Hindlimb muscle (tissue), 1 donor: Measurements from ENCODE around the gene SPHKAP. TPM values are rescaled to one million over a fixed set of nuclear protein-coding genes. Genes with fewer than 3 reads are reported as not detected.
A peak's percentile ranks its signal among the peaks of the same experiment; 100 is the strongest.
"Not testable (repeated sequence)": the region's sequence is repeated elsewhere in the genome, so short reads cannot be mapped to it uniquely, and the experiment has no call there.

ENCODE experiments used
- DNase-seq: peaks from one replicate; pipeline ENCODE4 v3.0.0-alpha.2; 2013
- polyA plus RNA-seq: library from polyadenylated mRNA; unstranded; fragments of 120-200 nt; gene quantifications from one replicate; pipeline ENCODE4 v1.2.1, GENCODE V29; 2013; ENCODE audit not compliant: insufficient read length

Gene SPHKAP
- polyA plus RNA-seq, 1 donor, result 41.8 TPM

- DNase-seq, result no peak
These were observed 78.1 kb downstream of the SPHKAP start for GRCh38 chr2:228103379-228103778.

DNA sequence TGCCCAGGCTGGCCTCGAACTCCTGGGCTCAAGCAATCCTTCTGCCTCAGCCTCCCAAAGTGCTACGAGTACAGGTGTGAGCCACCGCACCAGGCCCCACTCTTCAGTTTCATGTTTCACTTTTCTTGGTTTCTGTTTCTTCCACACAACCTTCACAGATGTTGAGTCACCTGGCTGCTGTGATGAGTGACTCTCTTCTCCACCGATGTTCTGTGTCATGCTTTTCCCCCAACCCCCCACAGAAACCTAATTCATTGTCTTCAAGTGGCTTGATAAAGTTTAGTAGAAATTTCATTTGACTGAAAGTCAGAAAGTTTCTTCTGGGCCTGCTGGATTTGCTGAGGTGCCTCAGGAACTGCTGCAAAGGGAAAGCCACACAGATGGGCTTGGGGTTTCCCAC is 78.5 kb downstream of the SPHKAP start:
- DNase-seq, result no peak

GRCh38 chr2:228094377-228094921 is 87.0 kb downstream of the SPHKAP start:
- DNase-seq, result no peak

DNA sequence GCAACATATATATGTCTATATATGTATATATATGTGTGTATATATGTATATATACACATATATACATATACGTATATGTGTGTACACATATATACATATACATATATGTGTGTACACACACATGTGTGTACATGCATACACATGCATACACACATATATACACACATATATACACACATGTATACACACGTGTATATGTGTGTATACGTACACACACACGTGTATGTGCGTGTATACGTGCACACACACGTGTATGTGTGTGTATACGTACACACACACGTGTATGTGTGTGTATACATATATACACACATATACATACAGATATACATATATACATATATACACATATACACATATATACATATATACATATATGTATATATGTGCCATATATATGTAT is 89.4 kb downstream of the SPHKAP start:
- no peak for DNase-seq

DNA sequence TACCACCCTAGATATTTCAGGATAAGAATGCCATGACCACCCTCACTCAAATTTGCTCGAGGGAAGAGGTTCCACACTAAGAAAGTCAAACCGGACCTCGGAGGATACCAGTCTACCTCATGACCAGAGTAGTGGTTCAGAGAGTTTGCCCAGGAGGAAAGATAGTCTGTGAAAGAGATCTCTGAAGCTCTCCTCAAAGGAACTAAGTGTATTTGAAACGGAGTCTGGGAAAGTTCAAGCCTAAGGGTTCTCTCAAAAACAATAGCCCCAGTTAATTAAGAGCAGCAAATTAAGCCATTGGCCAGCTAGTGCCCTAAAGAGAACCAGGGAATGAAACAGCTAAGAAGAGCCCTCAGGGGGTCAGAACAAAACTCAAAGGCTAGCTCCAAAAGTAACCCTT is 94.9 kb downstream of the SPHKAP start:
- DNase-seq, result no peak

DNA sequence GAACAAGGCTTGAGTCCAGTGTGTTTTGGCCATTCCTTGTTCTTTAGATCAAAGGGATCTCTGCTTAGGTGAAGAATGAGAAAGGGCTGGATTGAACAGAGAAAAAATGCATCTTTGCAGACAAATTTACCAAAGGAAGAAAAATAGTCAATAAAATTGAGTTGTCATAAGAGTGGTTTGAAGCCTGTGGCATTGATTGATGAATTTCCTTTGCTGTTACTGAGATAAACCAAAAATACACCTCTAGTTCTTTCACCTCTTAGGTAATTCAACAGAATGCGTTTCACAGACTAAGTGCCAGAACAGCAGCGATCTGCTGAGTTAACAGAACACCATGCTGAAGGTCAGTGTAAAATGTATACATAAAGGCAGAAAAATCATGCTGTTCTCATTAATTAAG is 96.8 kb downstream of the SPHKAP start:
- DNase-seq, result no peak

- DNase-seq, result no peak
These were observed 98.4 kb downstream of the SPHKAP start for GRCh38 chr2:228083131-228083530.

DNA sequence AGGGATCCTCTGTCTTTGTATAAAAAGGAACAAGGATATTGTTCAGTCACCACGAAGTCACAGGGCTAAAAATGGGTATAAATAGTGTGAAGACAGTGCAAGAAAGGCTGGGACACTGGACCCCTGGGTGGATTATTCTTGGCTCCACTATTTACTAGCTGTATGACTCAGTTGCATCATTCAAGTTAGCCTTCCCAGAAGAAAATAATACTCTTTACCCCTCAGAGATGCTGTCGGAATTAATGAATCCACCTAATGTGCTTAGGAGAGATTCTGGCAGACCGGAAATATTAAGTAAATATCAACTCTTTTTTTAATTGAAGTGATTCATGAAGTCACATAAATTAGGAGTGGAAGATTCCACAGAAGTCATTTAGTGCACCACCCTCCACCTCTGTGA is 98.9 kb downstream of the SPHKAP start:
- no peak for DNase-seq

DNA sequence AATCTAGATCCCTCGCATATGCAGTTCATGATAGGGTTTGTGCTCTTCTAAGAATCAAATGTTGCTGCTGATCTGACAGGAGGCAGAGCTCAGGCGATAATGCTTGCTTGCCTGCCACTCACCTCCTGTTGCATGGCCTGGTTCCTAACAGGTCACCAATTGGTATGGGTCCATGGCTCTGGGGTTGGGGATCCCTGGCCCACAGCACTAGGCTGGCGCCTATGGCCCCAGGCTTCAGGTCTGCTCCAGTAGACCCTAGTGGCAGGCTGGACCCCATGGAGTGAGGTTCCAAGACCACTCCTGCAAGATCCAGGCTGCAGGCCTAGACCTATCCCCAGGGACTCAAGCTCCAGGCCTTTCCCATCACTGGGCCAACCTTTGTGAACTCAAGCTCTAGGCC is 102.3 kb downstream of the SPHKAP start:
- DNase-seq, result no peak

- not testable (repeated sequence) for DNase-seq
These were observed 104.8 kb downstream of the SPHKAP start for GRCh38 chr2:228076695-228077094.

- no peak for DNase-seq
These were observed 108.8 kb downstream of the SPHKAP start for GRCh38 chr2:228072669-228073068.

DNA sequence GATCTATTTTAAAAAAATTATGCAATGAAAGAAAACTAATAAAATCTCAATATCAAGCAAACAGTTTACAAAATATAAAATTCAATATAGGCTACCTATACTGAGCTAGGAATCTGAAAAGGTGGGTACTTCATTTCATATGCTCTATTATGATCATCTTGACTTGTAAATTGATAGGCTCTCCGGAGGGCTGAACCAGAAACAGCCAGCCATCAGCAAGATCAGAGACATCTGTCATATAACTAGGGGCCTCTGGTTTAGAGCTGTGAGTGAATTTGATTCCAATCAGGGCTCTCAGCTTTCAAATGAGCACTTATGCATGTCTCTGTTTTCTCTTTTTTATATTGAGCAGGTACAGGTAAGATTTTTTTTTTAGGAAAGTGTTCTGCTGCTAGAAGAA is 114.2 kb downstream of the SPHKAP start:
- DNase-seq, result no peak

DNA sequence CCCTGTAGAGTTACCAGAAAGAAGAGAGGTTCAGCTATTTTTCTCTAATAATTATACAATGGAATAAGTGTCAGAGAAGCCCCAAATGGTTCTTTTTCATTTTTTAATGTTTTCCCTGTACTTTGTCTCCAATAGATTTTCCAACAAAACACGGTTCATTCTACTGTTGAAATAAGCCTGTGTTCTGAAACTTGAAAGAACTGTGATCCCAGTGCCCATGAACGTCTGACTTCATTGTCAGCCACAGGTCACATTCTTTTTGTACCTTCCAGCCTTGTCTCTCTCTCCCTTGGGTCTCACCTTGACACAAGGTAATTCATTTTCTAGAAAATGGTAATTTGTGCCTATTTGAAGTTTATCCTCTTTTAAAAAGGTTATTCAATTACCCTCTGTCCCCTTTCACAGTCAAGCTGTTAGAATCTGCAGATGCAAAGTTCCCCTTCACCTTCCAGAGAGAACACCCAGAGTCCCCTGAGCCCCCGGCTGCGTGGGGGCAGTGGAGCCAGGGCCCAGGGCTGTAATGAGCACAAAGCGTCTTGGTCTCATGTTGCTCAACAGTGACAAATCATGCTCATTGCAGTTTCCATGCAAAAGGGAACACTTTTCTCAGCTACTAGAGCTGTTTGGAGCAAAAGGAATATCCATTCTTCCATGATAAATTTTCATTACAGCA is 115.2 kb downstream of the SPHKAP start:
- DNase-seq, result no peak

GRCh38 chr2:228065686-228066085 is 115.8 kb downstream of the SPHKAP start:
- no peak for DNase-seq

DNA sequence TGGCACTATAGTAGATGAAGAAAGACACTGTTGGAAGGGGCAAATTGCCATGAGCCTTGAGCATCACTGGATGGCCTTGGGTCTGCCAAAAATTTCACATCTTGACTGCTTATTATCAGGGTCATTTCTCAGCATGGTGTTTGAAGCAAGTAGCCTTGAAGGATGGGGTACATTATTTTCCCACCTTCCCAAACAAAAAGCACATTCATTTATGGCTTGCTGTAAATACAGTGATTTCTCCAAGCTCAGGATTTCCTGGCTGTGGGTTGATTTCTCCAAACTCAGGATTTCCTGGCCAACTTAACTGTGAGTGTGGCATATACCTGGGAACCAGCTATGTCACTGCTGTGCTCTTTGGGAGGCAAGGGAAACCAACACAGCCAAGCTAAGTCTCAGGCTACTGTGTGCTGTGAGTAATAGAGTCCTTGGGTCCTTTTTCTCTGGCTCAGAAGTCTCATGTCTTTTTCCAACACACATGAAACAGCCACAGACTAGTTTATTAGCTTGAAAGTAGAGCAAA is 116.6 kb downstream of the SPHKAP start:
- no peak for DNase-seq

- no peak for DNase-seq
These were observed 117.5 kb downstream of the SPHKAP start for GRCh38 chr2:228064024-228064423.

DNA sequence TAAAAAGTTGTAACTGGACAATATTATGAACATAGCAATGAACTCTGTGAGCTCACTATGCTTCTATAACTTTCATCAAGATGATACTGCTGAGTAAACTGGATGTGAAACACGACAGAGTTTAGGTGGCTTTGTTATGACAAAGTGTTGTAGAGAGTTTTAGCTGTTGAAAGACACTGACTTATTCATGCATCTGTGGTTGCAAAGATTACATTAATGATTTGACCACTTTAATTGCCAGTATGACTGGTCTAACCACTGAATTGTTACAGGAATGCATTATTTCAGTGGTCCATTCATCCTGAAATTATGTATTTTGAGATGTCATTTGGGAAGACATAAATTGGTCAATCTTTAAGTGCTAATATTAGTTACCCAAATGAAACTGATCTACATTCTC is 117.9 kb downstream of the SPHKAP start:
- no peak for DNase-seq

- no peak for DNase-seq
These were observed 121.8 kb downstream of the SPHKAP start for GRCh38 chr2:228059735-228060134.

DNA sequence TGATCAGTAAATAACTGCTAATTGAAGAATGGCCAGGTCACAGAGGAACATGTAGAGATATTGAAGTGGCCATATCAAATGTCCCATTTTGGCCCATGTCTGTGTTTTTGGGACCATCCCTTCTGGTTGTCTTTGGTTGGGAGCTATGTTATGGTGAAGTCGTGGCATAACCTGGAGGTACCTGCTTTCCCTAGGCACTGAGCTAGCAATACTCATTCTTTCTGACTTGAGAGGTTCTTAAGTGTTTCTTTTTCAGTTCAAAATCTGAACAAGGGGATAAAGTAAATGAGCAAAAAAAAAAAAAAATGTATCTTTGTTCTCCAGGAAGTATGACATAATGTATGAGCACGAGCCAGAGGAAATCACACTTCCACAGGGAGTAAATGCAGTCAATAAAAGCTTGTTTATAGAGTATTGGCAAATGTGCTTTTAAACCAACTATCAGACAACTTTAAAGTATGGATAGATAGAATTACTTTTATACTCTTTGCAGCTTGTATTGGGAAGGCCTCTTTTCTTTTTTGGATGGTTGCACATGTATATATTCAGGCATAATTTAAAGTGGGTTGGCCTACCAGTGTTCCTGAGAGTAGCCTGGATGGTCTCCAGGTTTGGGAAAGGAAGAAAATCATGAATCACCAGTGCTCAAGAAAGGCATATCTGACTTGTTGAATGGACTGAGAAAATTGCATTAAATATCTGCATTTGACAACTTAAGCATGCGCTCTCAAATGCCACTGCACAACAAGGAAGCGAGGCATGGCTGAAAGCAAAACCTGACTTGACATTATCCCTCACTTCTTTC is 125.0 kb downstream of the SPHKAP start:
- DNase-seq, result peak; percentile 6

DNA sequence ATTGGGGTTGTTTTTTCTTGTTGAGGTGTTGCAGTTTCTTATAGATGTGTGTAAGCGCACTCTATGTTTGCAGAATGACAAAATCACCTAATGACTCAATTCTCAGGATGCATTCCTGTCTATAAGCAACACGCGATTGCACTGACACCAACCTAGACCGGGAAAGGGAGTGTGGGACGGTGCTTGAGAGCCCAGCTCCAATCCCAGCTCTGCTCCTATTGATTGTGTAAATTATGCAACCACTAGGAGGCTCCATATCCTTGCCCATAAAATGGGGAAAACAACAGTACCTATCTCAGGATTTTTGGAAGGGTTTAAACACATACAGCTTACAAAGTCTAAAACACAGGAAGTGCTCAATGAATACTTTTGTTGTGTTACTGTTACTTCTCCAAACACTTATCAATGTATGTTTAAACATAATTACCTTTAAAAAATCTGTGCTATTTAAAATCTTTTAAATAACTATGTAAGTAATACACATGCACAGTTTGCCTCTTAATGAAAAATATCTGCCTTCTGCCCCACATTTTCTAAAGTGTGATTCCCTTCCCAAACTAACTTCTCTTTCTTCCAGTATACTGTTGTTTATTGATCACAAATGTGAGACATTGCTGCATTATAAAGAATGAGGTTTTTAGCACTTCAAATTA is 132.5 kb downstream of the SPHKAP start:
- peak; percentile 25 for DNase-seq

DNA sequence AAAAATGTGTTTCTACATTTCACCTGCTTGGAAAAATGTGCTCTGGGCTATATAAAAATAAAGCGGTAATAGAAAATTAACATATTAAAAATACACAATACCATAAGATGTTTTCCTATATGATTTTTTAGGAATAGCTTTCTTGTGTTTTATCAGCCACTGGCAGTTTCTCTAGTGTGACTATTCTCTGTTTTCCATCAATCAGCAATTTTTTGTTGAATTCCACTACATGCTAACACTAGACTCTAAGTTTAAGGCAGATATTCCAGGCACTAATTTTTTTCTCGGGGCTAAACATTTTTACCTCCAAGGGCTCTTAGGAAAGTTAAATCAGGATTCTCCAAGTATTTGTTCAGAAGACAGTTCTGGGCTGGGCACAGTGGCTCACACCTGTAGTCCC is 140.5 kb downstream of the SPHKAP start:
- DNase-seq, result no peak

DNA sequence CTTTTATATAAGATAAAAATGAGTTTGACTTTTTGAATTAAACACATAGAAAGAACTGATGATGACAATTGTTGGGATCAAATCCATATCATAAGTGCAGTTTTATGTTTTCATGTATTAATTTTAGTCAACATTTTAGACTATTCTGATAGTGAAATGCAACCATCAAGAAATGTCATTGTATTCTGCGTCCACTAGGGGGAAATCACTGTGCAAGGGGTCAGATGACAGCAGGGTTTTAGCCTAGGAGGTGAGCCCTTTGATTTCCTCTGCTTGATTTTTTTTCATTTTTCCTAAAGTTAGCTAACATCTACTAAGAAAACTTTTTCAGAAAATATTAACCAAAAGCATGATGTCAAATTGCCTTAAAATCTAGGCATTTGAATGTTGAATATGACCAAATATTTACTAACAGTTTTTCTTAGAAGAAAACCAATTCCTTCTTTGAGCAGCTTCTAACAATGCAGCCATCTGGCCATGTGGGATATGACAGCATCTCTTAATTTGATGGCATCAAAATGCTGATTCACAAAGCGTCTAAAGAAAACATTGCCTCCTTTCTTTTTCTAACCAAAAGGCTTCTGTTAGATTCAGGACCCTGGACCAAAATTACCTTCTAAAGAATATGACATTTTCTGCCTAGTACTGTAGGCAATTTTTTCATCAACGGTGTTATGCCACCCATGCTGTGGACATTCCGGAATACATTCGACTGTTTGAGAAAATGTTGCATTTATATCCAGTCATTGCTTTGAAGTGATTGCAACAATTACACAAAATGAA is 141.5 kb downstream of the SPHKAP start:
- DNase-seq, result no peak
